HEK293 (cell line): Measurements from ENCODE around the gene SGSM2.

Experiments
- CTCF ChIA-PET: fragments of 350-600 bp; formaldehyde crosslinking; extraction: SDS; loops from one replicate; lab custom pipeline; 2021; ENCODE audit warnings: antibody characterized with exemption; lab: Yijun Ruan, JAX
- POLR2A ChIA-PET: fragments of 300-600 bp; formaldehyde crosslinking; extraction: SDS; loops from one replicate; lab custom pipeline; 2020; ENCODE audit warnings: antibody characterized with exemption, inconsistent platforms; lab: Yijun Ruan, JAX
- H3K27ac ChIP-seq: fragments of 200-500 bp; sonication (Bioruptor generic); 2 replicates; pipeline ENCODE4 v1.5.1; 2014; ENCODE audit warnings: low read depth, low read length, control low read depth, inconsistent platforms; ENCODE audit errors: extremely low read depth
- H3K36me3 ChIP-seq, 2 experiments: fragments of 200-500 bp in 1 of 2; sonication (Bioruptor generic) in 1 of 2; 1 replicate in 1 of 2; 2 replicates in 1 of 2; pipeline ENCODE4 v1.5.1; 2014 to 2017; ENCODE audit warnings: inconsistent platforms in 2 of 2, low read length in 2 of 2; ENCODE audit not compliant: control insufficient read depth in 2 of 2, insufficient read depth in 1 of 2
- H3K4me1 ChIP-seq: fragments of 200-500 bp; sonication (Bioruptor generic); 2 replicates; pipeline ENCODE4 v1.5.1; 2014; ENCODE audit warnings: mild to moderate bottlenecking, low read length, inconsistent platforms; ENCODE audit not compliant: control insufficient read depth, insufficient read depth
- H3K4me3 ChIP-seq: 2 replicates; pipeline ENCODE4 v1.5.1; 2011; ENCODE audit warnings: low read depth, mild to moderate bottlenecking, control low read depth, low read length, moderate library complexity
- H3K9me3 ChIP-seq: fragments of 200-500 bp; sonication (Bioruptor generic); 2 replicates; pipeline ENCODE4 v1.5.1; 2014; ENCODE audit warnings: low read depth, low read length, inconsistent platforms; ENCODE audit not compliant: control insufficient read depth, insufficient read depth
- GLI2 ChIP-seq: fragments of 450-650 bp; formaldehyde crosslinking; IDR thresholded peaks from 2 replicates; pipeline ENCODE4; 2017; ENCODE audit warnings: missing biosample characterization, missing genetic modification characterization, low read depth, borderline replicate concordance
- HOXA7 ChIP-seq: sonication (generic); formaldehyde crosslinking; IDR thresholded peaks from 2 replicates; pipeline ENCODE4 v1.8.1; 2022; ENCODE audit warnings: missing genetic modification reagents, borderline replicate concordance
- MZF1 ChIP-seq: fragments of 450-650 bp; formaldehyde crosslinking; IDR thresholded peaks from 2 replicates; pipeline ENCODE4 v1.5.1; 2017; ENCODE audit warnings: missing biosample characterization, missing genetic modification characterization, borderline replicate concordance
- ZBTB1 ChIP-seq: fragments of 450-650 bp; formaldehyde crosslinking; IDR thresholded peaks from 2 replicates; pipeline ENCODE4 v1.5.1; 2016; ENCODE audit warnings: missing biosample characterization, missing genetic modification characterization
- ZBTB11 ChIP-seq: fragments of 450-650 bp; formaldehyde crosslinking; conservative IDR thresholded peaks from 2 replicates; pipeline ENCODE4 v1.5.1; 2016; ENCODE audit warnings: low read depth, missing biosample characterization, missing genetic modification characterization
- ZBTB48 ChIP-seq: fragments of 450-650 bp; formaldehyde crosslinking; IDR thresholded peaks from 2 replicates; pipeline ENCODE4 v1.5.1; 2016; ENCODE audit warnings: missing biosample characterization, missing genetic modification characterization
- ZNF157 ChIP-seq: fragments of 450-650 bp; formaldehyde crosslinking; IDR thresholded peaks from 2 replicates; pipeline ENCODE4 v1.5.1; 2016; ENCODE audit warnings: missing biosample characterization, missing genetic modification characterization
- ZNF223 ChIP-seq: fragments of 450-650 bp; formaldehyde crosslinking; IDR thresholded peaks from 2 replicates; pipeline ENCODE4 v1.5.1; 2016; ENCODE audit warnings: missing biosample characterization, missing genetic modification characterization
- ZNF248 ChIP-seq: fragments of 450-650 bp; formaldehyde crosslinking; IDR thresholded peaks from 2 replicates; pipeline ENCODE4 v1.5.1; 2017; ENCODE audit warnings: missing biosample characterization, missing genetic modification characterization
- ZNF560 ChIP-seq: fragments of 450-650 bp; formaldehyde crosslinking; IDR thresholded peaks from 2 replicates; pipeline ENCODE4 v1.5.1; 2017; ENCODE audit warnings: missing biosample characterization, missing genetic modification characterization, borderline replicate concordance
- ZNF654 ChIP-seq: fragments of 450-650 bp; formaldehyde crosslinking; IDR thresholded peaks from 2 replicates; pipeline ENCODE4 v1.5.1; 2016; ENCODE audit warnings: low read depth, missing biosample characterization, missing genetic modification characterization
- ZNF692 ChIP-seq: fragments of 450-650 bp; formaldehyde crosslinking; IDR thresholded peaks from 2 replicates; pipeline ENCODE4 v1.5.1; 2016; ENCODE audit warnings: missing biosample characterization, missing genetic modification characterization
- TF ChIP-seq, protein P1 (sequence below): fragments of 450-650 bp; formaldehyde crosslinking; IDR thresholded peaks from 2 replicates; pipeline ENCODE4 v1.5.1; 2016; ENCODE audit warnings: missing biosample characterization, missing genetic modification characterization, low read depth
- TF ChIP-seq, protein P2 (sequence below): fragments of 450-650 bp; formaldehyde crosslinking; IDR thresholded peaks from 2 replicates; pipeline ENCODE4 v1.5.1; 2016; ENCODE audit warnings: missing biosample characterization, missing genetic modification characterization
- TF ChIP-seq, protein P3 (sequence below): fragments of 450-650 bp; formaldehyde crosslinking; IDR thresholded peaks from 2 replicates; pipeline ENCODE4 v1.5.1; 2016; ENCODE audit warnings: missing biosample characterization, missing genetic modification characterization
- TF ChIP-seq, protein P4 (sequence below): fragments of 450-650 bp; formaldehyde crosslinking; IDR thresholded peaks from 2 replicates; pipeline ENCODE4 v1.5.1; 2017; ENCODE audit warnings: missing biosample characterization, missing genetic modification characterization

SGSM2 gene

DNA sequence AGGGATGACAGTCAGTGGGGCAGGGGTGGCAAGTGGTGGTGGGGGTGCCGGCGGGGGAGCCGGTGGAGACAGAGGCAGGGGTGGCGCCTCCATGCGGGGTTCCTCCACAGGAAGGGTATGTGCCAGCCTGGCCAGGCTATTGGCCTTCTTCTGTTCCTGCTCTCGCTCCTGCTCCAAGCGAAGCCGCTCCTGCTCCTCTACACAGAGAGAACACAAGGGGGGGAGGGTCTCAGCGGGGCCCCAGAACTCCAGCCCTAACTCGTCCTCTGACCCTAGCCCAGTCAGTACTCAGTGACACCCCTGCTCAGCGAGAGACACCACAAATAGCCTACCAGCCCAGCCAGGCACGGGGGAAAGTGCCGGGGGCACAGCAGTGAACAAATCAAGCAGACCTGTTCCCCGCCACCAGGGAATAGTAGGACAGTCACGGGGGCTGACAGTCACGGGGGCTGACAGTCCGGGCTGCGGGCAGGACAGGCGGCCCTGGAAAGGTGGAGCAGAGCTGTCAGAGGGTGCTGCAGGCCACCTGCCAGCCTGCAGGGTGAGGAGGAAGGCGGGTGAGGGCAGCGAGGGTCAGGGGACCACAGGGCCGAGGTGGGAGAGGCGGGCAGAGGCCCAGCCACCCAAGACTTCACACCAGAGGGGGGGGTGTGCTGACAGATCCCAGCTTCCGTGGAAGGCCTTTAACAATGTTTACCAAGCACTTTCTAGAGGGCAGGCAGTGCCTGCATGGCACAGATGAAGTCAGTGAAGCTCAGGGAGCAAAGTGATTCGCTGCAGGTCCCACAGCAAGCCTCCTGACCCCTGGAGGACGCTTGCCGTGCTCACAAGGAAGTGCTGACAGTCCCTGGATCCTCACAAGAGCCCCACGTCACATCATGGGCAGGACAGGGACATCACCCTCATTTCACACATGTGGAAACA is 58.2 kb downstream of the SGSM2 start (continued):
- TF ChIP-seq, protein P1, sequence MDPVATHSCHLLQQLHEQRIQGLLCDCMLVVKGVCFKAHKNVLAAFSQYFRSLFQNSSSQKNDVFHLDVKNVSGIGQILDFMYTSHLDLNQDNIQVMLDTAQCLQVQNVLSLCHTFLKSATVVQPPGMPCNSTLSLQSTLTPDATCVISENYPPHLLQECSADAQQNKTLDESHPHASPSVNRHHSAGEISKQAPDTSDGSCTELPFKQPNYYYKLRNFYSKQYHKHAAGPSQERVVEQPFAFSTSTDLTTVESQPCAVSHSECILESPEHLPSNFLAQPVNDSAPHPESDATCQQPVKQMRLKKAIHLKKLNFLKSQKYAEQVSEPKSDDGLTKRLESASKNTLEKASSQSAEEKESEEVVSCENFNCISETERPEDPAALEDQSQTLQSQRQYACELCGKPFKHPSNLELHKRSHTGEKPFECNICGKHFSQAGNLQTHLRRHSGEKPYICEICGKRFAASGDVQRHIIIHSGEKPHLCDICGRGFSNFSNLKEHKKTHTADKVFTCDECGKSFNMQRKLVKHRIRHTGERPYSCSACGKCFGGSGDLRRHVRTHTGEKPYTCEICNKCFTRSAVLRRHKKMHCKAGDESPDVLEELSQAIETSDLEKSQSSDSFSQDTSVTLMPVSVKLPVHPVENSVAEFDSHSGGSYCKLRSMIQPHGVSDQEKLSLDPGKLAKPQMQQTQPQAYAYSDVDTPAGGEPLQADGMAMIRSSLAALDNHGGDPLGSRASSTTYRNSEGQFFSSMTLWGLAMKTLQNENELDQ (tag by site-specific recombination): no peak
- no peak for TF ChIP-seq ZBTB11 (tag by site-specific recombination)

DNA sequence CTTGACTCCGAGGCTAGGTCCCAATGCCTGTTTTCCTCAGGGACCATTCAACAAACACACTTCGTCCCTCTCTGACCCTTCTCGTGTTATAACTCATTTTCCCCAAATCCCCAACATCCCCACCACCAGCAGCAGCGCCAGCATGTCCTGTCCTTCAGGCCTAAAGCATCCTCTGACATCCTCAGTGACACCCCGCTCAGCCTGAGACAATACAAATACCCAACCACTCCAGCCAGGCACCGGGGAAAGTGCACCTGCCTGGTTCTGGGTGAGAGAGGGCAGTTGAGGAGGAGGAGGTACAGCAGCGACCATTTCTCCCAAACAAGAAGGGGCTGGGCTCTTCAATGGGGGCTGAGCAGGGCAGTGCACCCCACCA is 58.9 kb downstream of the SGSM2 start:
- Histone ChIP-seq H3K27ac (peak overlapping the region; percentile 60), H3K4me1 (peaks cover 45% of the 10 kb centered on the region), H3K4me3 (peak overlapping the region; percentile 12), H3K9me3 (no peaks in the 10 kb centered on the region), H3K36me3 (no peaks in the 10 kb centered on the region)
- CTCF ChIA-PET: interaction anchor here (1.9 kb wide), 1 partner anchor 20 kb away, joined by 7 read pairs; no protein-coding TSS in a partner anchor
- POLR2A ChIA-PET: no interaction called here
- TF ChIP-seq HOXA7 (CRISPR knock-in tag) (no peak), MZF1 (tag by site-specific recombination) (0 out of 2 replicates have a peak, but pooled peaks have one; percentile 26), ZBTB48 (tag by site-specific recombination) (peak; percentile 25; the same call in 1 of the 2 replicates)

DNA sequence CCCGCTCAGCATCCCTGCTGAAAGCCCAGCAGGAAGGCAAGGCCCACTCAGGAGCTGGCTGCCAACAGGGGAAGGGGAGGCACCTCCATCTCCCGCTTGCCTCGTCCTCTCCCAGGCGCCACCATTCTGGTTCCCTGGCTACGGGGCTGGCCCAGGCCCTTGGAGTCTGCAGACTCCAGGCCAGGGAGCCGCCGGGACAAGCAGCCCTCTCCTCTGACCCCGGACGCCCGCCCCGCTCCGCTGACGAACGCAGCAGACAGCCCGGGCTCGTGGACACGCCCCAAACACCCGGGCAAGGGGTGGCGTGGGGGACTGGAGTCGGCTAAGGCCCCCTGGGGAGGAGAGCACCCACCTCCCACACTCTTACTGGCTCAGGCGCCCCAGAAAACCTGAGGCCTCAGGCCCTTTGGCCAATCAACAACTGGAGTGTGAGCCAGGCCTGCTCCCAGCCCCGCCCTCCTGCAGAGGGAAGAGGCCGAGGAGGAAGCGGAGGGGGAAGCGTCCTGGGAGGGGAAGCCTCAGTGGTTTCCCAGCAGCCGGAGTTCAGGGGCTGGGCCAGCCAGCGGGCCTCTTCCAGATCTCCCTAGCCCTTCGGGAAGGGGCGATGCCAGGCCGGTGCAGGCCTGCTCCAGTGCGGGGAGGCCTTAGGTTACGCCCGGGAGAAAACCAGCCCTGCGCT is 59.4 kb downstream of the SGSM2 start:
- H3K4me1 ChIP-seq: peaks cover 43% of the 10 kb centered on the region
- POLR2A ChIA-PET: no interaction called here
- H3K4me3 ChIP-seq: peak overlapping the region; percentile 12
- no peaks in the 10 kb centered on the region for H3K9me3 ChIP-seq
- H3K27ac ChIP-seq: peak overlapping the region; percentile 60
- H3K36me3 ChIP-seq: no peaks in the 10 kb centered on the region
- CTCF ChIA-PET: interaction anchor here (1.9 kb wide), 1 partner anchor 19 kb away, joined by 7 read pairs; no protein-coding TSS in a partner anchor
- TF ChIP-seq ZNF248 (tag by site-specific recombination): no peak
- TF ChIP-seq ZNF223 (tag by site-specific recombination): no peak
- TF ChIP-seq, protein P2, sequence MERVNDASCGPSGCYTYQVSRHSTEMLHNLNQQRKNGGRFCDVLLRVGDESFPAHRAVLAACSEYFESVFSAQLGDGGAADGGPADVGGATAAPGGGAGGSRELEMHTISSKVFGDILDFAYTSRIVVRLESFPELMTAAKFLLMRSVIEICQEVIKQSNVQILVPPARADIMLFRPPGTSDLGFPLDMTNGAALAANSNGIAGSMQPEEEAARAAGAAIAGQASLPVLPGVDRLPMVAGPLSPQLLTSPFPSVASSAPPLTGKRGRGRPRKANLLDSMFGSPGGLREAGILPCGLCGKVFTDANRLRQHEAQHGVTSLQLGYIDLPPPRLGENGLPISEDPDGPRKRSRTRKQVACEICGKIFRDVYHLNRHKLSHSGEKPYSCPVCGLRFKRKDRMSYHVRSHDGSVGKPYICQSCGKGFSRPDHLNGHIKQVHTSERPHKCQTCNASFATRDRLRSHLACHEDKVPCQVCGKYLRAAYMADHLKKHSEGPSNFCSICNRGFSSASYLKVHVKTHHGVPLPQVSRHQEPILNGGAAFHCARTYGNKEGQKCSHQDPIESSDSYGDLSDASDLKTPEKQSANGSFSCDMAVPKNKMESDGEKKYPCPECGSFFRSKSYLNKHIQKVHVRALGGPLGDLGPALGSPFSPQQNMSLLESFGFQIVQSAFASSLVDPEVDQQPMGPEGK (tag by site-specific recombination): peak; percentile 99
- TF ChIP-seq, protein P3, sequence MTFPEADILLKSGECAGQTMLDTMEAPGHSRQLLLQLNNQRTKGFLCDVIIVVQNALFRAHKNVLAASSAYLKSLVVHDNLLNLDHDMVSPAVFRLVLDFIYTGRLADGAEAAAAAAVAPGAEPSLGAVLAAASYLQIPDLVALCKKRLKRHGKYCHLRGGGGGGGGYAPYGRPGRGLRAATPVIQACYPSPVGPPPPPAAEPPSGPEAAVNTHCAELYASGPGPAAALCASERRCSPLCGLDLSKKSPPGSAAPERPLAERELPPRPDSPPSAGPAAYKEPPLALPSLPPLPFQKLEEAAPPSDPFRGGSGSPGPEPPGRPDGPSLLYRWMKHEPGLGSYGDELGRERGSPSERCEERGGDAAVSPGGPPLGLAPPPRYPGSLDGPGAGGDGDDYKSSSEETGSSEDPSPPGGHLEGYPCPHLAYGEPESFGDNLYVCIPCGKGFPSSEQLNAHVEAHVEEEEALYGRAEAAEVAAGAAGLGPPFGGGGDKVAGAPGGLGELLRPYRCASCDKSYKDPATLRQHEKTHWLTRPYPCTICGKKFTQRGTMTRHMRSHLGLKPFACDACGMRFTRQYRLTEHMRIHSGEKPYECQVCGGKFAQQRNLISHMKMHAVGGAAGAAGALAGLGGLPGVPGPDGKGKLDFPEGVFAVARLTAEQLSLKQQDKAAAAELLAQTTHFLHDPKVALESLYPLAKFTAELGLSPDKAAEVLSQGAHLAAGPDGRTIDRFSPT: peak; percentile 79
- TF ChIP-seq ZNF692 (tag by site-specific recombination): no peak
- no peak for TF ChIP-seq ZBTB1 (tag by site-specific recombination)
- TF ChIP-seq ZNF157 (tag by site-specific recombination): no peak
- no peak for TF ChIP-seq ZNF654 (tag by site-specific recombination)
- TF ChIP-seq ZNF560: no peak
- no peak for TF ChIP-seq GLI2 (tag by site-specific recombination)
- TF ChIP-seq, protein P4, sequence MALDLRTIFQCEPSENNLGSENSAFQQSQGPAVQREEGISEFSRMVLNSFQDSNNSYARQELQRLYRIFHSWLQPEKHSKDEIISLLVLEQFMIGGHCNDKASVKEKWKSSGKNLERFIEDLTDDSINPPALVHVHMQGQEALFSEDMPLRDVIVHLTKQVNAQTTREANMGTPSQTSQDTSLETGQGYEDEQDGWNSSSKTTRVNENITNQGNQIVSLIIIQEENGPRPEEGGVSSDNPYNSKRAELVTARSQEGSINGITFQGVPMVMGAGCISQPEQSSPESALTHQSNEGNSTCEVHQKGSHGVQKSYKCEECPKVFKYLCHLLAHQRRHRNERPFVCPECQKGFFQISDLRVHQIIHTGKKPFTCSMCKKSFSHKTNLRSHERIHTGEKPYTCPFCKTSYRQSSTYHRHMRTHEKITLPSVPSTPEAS (tag by site-specific recombination): no peak
